Activated CD4-positive, alpha-beta T cell treated with anti-CD3 and anti-CD28 coated beads, Interleukin-2, amount 50 U/mL, for 24 hours (primary cell): ENCODE measurements around the gene PARP4.
"Not testable (repeated sequence)": the region's sequence is repeated elsewhere in the genome, so short reads cannot be mapped to it uniquely, and the experiment has no call there.

Experiments used
- DNase-seq, 2 donors: peaks; one replicate each; pipeline ENCODE4 v3.0.0-alpha.2; 2020; ENCODE audit warnings: low read depth in 1 of 2, low spot score in 1 of 2

PARP4 gene

DNA sequence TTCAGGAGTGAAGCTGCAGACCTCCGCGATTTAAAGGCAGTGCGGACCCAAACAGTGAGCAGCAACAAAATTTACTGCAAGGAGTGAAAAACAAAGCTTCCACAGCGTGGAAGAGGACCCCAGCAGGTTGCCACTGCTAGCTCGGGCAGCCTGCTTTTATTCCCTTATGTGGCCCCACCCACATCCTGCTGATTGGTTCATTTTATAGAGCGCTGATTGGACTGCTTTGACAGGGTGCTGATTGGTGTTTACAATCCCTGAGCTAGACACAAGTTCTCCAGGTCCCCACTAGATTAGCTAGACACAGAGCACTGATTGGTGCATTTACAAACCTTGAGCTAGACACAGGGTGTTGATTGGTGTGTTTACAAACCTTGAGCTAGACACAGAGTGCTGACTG is 6.3 kb downstream of the PARP4 start:
- DNase-seq = not testable (repeated sequence)

DNA sequence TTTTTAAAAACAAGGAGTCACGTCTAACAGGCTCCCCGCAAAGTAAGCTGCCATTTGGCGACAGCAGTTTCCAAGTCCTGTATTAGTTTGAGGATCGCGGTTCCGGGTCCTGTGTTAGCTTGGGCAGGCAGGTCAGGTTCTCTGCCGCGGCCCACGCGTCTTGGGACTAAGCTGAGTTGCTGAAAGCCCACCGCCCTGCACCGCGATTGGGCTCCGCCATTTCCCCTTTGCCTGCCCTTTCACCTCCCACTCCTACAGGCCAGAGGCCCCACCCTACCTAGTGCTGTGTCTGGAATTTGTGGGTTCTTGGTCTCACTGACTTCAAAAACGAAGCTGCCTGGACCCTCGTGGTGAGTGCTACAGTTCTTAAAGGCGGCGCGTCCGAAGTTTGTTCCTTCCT is 6.8 kb downstream of the PARP4 start:
- DNase-seq = no peak

DNA sequence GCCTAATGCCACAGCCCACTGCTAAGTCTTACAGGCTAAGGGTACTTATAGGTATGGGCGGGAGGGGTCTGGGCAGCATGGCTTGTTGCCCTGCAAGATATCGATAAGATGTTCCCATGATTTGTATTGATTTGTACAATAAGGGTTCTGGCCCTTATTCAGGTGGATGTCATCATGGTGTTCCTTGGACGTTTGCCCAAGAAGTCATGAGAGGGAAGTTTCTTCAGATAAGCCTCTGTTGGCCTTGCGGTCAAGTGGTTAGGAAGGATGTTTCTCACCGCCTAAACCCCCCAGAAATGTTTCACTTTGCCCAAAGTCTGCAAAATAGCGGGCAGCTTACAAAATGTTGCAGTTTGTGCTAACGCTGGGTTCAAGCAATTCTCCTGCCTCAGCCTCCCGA is 7.3 kb downstream of the PARP4 start:
- DNase-seq = no peak

GRCh38 chr13:24503379-24503696 is 9.2 kb downstream of the PARP4 start:
- no peak for DNase-seq

DNA sequence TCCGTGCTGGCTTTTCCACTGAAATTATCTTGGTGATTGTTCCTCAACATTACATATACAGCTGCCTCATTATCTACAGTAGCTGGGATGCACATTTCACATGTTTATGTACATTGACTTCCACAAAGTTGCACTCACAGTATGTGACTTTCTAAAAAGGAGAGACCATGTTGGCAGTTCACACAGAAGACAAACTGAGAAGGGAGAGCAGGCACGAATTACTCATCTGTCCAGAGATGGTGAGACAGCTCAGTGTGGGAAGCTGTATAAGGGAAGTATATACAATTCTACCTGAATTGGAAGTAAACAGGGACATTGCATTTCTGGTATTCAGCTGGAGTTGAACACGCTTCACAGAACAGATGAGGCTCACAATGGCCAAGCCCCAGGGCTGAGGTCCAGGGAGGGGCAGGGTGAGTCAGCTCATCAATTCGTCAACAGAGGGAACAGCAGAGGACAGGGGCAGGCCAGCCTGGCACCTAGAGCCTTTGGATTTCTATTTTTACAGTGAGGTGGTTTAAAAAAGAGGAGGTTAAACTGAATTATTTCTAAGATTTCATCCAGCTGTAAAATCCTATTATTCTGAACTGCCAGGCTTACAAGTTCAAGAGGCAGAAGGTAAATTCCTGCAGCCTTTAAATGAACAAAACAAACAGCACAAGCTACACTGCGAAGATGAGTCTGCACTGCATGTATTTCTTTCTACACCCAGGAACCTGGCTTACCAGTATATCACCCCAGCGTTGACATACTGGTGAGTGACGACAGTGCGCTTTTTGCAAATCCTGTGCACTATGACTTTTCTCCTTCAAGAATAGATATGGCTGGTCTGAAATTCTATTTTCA is 9.8 kb downstream of the PARP4 start:
- no peak for DNase-seq

DNA sequence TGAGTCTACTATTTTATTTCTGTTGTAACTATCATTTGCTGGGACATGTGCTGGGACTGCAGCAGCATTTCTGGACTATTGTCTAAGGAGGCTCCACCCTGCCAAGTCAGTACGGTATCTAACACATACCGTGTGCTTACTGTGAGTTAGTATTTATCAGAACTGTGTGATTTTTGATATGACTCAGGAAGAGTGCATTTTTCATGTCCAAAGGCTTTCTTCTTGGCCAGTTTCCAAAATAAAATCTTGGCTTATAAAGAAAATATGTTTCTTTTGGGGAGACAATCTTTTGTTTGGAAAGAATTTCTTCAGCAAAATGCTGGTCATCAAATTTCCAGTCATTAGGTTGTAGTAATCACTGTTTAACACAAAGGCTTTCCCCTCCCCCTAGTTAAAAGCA is 11.6 kb downstream of the PARP4 start:
- no peak for DNase-seq

DNA sequence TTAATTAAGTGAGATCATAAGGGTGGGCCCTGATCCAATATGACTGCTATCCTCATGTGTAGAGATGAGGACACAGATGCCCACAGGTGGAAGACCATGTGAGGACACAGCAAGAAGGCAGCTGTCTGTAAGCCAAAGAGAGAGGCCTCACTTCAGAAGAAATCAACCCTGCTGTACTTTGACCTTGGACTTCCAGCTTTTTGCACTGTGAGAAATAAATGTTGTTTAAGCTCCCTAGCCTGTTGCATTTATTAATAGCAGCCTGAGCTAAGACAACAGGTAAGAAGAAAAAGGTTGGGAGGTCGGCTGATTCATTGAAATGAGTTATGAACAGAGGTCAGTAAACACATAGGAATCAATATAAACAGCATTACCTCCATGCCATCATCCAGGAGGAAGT is 14.8 kb downstream of the PARP4 start:
- DNase-seq = no peak

GRCh38 chr13:24496295-24496694 is 16.3 kb downstream of the PARP4 start:
- DNase-seq = not testable (repeated sequence)

DNA sequence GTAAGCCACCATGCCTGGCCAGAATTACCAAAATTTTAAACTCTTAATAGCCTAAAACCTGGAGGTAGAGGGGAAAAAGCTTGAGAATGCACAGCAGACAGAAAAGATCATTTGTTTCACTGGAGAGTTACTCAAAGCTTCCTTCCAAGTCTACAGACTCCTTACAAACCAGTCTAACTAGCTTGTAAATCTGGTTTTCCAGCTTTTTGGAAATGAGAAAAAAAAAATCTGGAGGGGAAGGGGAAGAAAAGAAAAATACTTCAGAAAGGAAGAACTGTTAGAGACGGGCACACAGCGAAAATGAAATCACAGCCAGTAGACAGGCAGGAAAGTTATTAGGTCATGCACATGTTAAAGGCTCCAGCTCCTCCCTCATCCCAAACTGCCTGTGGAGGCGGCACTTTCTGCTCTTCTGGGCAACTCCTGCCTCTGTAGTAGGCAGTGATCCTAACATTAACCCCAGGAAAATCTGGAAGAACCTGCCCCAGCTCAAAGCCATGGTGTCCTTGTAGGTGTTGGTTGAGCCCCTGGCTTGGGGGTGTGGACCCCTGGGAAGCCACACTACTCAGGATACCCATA is 17.3 kb downstream of the PARP4 start:
- DNase-seq = no peak

- DNase-seq = no peak
Observed at GRCh38 chr13:24493356-24493755, 19.2 kb downstream of the PARP4 start.

DNA sequence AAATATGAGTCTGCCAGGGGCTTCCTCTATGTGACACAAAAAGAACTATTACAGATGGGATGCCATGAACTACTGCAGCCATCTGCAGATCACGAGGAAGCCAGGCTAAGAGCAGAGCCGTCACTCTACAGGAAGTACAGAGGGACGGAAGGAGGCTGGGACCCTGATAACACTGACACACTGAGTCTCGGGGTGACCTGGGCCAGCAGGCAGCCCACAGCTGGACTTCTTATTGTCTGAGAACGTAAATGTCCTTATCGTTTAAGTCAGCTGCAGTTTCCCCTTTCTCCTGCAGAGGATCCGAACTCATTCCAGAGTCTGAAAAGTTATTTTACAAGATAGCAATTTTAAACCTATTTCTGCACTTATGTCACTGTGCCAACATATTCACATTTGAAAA is 20.7 kb downstream of the PARP4 start:
- DNase-seq = no peak

GRCh38 chr13:24489721-24490120 is 22.9 kb downstream of the PARP4 start:
- DNase-seq = no peak

GRCh38 chr13:24488092-24488491 is 24.5 kb downstream of the PARP4 start:
- DNase-seq = not testable (repeated sequence)

- not testable (repeated sequence) for DNase-seq
Observed at GRCh38 chr13:24486017-24486657, 26.4 kb downstream of the PARP4 start.

- no peak for DNase-seq
Observed at GRCh38 chr13:24473686-24474085, 38.9 kb downstream of the PARP4 start.

GRCh38 chr13:24472129-24472528 is 40.4 kb downstream of the PARP4 start:
- not testable (repeated sequence) for DNase-seq

GRCh38 chr13:24463078-24463477 is 49.5 kb downstream of the PARP4 start:
- no peak for DNase-seq

- no peak for DNase-seq
Observed at GRCh38 chr13:24460256-24460655, 52.3 kb downstream of the PARP4 start.

GRCh38 chr13:24459726-24460125 is 52.9 kb downstream of the PARP4 start:
- DNase-seq = no peak

DNA sequence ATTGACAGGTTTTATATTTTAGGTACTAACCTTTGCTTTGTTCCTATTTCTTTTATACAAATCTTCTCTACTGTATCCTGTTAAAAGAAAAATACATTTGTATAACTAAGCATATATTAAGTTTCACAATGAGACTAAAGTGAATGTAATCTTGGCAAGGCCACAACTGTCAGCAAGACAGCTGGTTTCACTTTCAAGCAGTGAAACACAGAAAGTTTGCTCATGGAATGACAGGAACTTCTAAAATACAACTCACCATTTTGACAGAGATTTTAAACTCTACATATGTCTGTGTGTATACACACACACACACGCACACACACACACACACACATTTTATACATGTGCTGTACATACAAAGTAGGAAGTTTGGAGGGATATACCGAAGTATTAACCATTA is 53.3 kb downstream of the PARP4 start:
- no peak for DNase-seq

GRCh38 chr13:24458736-24459135 is 53.8 kb downstream of the PARP4 start:
- DNase-seq = no peak

DNA sequence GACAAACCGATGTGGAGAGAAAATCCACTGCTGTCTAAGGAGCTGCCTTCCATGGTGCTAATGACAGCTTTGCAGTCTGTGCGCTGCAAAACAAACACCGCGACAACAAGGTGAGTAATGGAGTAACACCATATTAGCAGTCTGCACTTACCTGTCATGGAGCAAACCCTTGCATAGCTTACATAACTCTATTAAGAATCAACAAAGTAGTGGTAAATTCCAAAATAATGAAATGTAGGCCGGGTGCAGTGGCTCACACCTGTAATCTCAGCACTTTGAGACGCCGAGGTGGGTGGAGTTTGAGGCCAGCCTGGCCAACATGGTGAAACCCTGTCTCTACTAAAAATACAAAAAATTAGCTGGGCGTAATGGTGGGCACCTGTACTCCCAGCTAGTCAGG is 56.2 kb downstream of the PARP4 start:
- DNase-seq = no peak

DNA sequence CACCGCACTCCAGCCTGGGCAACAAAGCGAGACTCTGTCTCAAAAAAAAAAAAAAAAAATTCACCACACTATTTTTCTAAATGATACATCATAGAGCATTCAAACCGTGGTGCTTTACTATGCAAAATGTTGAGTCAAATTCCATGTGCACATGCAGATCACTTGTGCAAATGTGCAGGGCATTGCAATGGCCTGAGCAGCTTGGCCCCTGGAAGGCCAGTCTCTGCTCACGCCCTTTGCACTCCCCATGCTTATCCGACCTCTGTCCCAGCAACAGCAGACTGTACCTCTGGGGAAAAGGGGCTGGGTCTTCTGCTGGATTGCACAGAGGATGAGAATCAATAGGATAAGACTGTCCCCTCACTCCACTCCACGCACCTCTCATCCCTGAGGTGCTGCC is 58.5 kb downstream of the PARP4 start:
- DNase-seq = no peak
